ENCODE measurements around the gene PCSK1N. TPM values are rescaled to one million over a fixed set of nuclear protein-coding genes. Genes with fewer than 3 reads are reported as not detected.

Gene PCSK1N
- total RNA-seq, 1 donor from 2014 or later = not detected

DNA sequence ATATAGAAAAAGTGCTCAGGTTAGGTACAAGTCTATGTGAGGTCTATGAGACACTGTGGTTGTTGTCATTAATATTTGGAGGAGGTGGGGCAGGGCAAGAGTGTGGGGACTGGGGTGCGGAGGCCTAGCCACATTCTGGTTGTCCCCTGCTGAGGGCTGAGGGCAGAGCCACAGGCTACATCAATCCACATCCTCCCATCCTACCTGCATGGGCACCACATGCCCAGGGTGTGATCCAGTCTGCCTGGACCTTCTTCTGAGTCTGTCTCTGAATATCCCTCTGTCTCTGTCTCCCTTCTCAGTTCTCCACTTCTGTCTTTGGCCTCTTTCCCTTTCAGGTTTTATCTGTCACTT, 50.2 kb downstream of the PCSK1N start:
- DNase-seq (ENCODE audit: low spot score in 2 of 2) = no peak
- no peaks in the 10 kb centered on the region for H3K27me3 ChIP-seq
- H3K9me3 ChIP-seq = no peaks in the 10 kb centered on the region

DNA sequence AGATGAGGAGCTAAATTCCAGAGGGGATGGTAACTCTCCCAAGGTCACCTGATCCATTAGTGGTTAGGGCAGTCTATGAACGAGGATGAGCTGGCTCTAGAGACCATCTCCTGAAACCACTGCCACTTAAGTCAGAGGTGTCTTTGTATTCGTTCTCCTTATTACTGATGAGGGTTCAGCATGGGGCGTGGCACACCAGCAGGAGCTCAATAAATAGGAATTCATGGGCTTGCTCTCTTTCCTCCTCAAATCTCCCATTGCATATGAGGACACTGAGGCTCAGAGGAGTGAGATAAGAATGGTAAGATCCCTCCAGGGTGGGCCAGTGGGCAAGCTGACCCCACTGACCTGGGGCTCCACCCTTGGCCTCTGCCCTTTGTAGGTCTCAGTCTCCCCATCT, 50.7 kb downstream of the PCSK1N start:
- Histone ChIP-seq H3K27ac (no peak overlapping the region), H3K27me3 (no peaks in the 10 kb centered on the region), H3K4me1 (no peaks in the 10 kb centered on the region), H3K4me3 (no peak overlapping the region), H3K9me3 (no peaks in the 10 kb centered on the region), H3K36me3 (no peaks in the 10 kb centered on the region)
- TF ChIP-seq, protein P1, sequence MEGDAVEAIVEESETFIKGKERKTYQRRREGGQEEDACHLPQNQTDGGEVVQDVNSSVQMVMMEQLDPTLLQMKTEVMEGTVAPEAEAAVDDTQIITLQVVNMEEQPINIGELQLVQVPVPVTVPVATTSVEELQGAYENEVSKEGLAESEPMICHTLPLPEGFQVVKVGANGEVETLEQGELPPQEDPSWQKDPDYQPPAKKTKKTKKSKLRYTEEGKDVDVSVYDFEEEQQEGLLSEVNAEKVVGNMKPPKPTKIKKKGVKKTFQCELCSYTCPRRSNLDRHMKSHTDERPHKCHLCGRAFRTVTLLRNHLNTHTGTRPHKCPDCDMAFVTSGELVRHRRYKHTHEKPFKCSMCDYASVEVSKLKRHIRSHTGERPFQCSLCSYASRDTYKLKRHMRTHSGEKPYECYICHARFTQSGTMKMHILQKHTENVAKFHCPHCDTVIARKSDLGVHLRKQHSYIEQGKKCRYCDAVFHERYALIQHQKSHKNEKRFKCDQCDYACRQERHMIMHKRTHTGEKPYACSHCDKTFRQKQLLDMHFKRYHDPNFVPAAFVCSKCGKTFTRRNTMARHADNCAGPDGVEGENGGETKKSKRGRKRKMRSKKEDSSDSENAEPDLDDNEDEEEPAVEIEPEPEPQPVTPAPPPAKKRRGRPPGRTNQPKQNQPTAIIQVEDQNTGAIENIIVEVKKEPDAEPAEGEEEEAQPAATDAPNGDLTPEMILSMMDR (IDR thresholded peaks at IDR 0.05) = no peak
- DNase-seq (ENCODE audit: low spot score in 2 of 2) = no peak
- intact Hi-C loops (cut with DNase I) = no loop called here

More for the DNA sequence above, 50.2 kb downstream of the PCSK1N start:
- H3K4me3 ChIP-seq = no peak overlapping the region
- TF ChIP-seq, protein P1 (IDR thresholded peaks at IDR 0.05) = no peak
- H3K4me1 ChIP-seq = no peaks in the 10 kb centered on the region
- H3K36me3 ChIP-seq = no peaks in the 10 kb centered on the region
- intact Hi-C loops (cut with DNase I) = no loop called here
- H3K27ac ChIP-seq = no peak overlapping the region

DNA sequence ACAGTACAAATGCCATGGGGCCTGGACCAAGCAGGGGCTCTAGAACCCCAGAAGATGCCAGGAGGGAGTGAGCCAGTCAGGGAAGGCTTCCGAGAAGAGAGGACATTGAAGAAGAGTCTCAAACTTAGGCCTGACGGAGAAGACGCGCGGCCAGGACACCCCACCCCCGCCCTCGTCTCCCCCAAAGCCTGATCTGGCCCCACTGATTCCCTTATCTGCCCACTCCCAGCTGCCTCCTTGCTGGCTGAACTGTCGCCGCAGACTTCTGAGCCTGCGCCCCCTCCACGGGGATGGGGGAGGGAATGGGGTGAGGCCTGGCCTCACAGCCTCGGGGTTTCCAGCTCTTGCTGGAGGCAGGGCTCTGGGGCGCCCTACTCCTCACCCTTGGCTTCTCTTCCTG, 52.6 kb downstream of the PCSK1N start:
- Histone ChIP-seq H3K27ac (no peak overlapping the region), H3K36me3 (no peaks in the 10 kb centered on the region), H3K9me3 (no peaks in the 10 kb centered on the region), H3K4me1 (no peaks in the 10 kb centered on the region), H3K27me3 (no peaks in the 10 kb centered on the region), H3K4me3 (no peak overlapping the region)
- TF ChIP-seq, protein P1 (IDR thresholded peaks at IDR 0.05) = no peak
- intact Hi-C loops (cut with DNase I) = no loop called here
- no peak for DNase-seq (ENCODE audit: low spot score in 2 of 2)

DNA sequence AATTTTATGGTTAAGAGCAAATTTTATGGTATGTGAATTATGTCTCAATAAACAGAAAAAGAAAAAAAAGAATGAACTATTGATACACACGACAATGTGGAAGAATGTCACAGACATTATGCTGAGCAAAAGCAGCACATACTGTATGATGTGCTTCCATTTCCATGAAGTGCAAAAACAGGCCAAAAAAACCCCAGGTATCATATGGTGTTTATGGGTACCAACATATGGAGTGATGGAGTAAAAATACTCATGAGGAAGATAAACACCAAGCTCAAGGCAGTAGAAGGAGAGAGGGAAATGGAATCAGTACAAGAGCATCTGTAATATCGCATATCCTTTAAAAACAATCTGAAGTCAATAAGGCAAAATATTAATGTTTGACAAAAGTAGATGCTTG, 53.2 kb downstream of the PCSK1N start:
- H3K9me3 ChIP-seq = no peaks in the 10 kb centered on the region
- H3K36me3 ChIP-seq = no peaks in the 10 kb centered on the region
- H3K4me1 ChIP-seq = no peaks in the 10 kb centered on the region
- TF ChIP-seq, protein P1 (IDR thresholded peaks at IDR 0.05) = no peak
- intact Hi-C loops (cut with DNase I) = no loop called here
- no peaks in the 10 kb centered on the region for H3K27me3 ChIP-seq
- no peak overlapping the region for H3K27ac ChIP-seq
- DNase-seq (ENCODE audit: low spot score in 2 of 2) = no peak
- no peak overlapping the region for H3K4me3 ChIP-seq

DNA sequence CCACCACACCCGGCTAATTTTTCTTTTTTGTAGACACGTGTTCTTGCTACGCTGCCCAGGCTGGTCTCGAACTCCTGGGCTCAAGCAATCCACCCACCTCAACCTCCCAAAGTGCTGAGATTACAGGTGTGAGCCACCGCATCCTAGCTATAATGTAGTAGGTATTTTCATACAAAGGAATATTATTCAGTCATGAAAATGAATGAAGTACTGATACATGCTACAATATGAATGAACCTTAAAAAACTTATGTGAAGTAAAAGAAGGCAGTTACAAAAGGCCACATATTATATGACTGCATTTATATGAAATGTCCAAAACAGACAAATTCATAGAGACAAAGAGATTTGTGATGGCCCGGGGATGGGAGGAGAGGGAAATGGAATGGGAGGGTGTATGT, 53.7 kb downstream of the PCSK1N start:
- no peaks in the 10 kb centered on the region for H3K36me3 ChIP-seq
- TF ChIP-seq, protein P1 (IDR thresholded peaks at IDR 0.05) = no peak
- no peaks in the 10 kb centered on the region for H3K9me3 ChIP-seq
- H3K4me3 ChIP-seq = no peak overlapping the region
- no peaks in the 10 kb centered on the region for H3K4me1 ChIP-seq
- intact Hi-C loops (cut with DNase I) = no loop called here
- no peaks in the 10 kb centered on the region for H3K27me3 ChIP-seq
- no peak for DNase-seq (ENCODE audit: low spot score in 2 of 2)
- H3K27ac ChIP-seq = no peak overlapping the region

Other genes starting within 250 kb of the PCSK1N start
- gene WDR13, start 238.1 kb downstream of the PCSK1N start, total RNA-seq = 87.1 TPM
- 29.5 TPM for gene WAS, start 151.8 kb downstream of the PCSK1N start, total RNA-seq
- gene SUV39H1, start 138.9 kb downstream of the PCSK1N start, total RNA-seq = 0.21 TPM
- gene GLOD5, start 73.9 kb downstream of the PCSK1N start, total RNA-seq = not detected
- not detected for gene GATA1, start 49.0 kb downstream of the PCSK1N start, total RNA-seq
- 157 TPM for gene HDAC6, start 33.5 kb downstream of the PCSK1N start, total RNA-seq
- not detected for gene ERAS, start 9.1 kb downstream of the PCSK1N start, total RNA-seq
- 15.3 TPM for gene TIMM17B, start 62.2 kb upstream of the PCSK1N start, total RNA-seq
- 14.8 TPM for gene PQBP1, start 62.3 kb upstream of the PCSK1N start, total RNA-seq
- 20.2 TPM for gene SLC35A2, start 76.0 kb upstream of the PCSK1N start, total RNA-seq
- gene PIM2, start 83.4 kb upstream of the PCSK1N start, total RNA-seq = 5.6 TPM
- gene OTUD5, start 122.0 kb upstream of the PCSK1N start, total RNA-seq = 72.3 TPM
- 10.4 TPM for gene KCND1, start 136.2 kb upstream of the PCSK1N start, total RNA-seq
- 15.0 TPM for gene GRIPAP1, start 166.7 kb upstream of the PCSK1N start, total RNA-seq
- gene TFE3, start 207.7 kb upstream of the PCSK1N start, total RNA-seq = 141 TPM
- gene CCDC120, start 223.4 kb upstream of the PCSK1N start, total RNA-seq = 0.11 TPM
- 48.4 TPM for gene PRAF2, start 238.4 kb upstream of the PCSK1N start, total RNA-seq
- gene WDR45, start 244.3 kb upstream of the PCSK1N start, total RNA-seq = 169 TPM